ENCODE data around the gene WDR6.

The WDR6 gene

DNA sequence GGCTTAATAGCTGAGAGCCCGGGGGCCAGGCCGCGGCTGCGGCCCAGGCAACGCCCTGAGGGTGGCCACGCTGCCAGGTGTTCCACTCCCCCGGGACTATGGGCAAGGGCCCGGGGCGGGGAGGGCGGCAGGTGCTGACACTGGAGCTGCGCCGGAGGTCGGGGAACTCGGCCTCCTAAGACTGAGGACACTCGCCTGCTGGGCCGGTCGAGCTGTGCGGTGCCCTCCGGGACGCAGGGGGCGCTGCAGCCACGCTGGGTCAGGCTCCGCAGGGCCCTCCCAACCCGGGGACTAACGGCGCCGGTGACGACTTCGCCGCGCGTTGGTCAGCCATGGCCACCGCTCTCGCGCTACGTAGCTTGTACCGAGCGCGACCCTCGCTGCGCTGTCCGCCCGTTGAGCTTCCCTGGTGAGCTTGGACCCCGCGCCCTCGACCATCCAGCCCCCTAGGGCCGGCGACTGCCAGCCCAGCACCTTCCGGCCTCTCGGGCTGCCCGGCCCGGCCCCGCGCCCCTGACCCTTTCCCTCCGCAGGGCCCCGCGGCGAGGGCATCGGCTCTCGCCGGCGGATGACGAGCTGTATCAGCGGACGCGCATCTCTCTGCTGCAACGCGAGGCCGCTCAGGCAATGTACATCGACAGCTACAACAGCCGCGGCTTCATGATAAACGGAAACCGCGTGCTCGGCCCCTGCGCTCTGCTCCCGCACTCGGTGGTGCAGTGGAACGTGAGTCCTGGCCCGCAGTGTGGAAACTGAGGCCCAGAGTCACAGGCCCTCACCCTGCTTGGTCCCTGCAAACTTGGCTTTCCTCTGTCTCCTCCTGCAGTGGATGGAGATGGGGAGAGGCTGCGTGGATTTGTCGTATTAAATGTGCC lies 14.9 kb downstream of the WDR6 start, which contains the start of gene NDUFAF3:
Gene NDUFAF3, plus strand, starts transcription at position 309 of the 875 bp plus-strand sequence. Its CDS starts 24 bp downstream, at position 333.
- TF ChIP-seq ZNF565 (CRISPR knock-in tag; conservative IDR thresholded peaks at IDR 0.05; ENCODE audit: low read depth) (no peak), ZFP30 (CRISPR knock-in tag; IDR thresholded peaks at IDR 0.05) (no peak), BACH2 (CRISPR knock-in tag; IDR thresholded peaks at IDR 0.05; ENCODE audit: borderline replicate concordance) (no peak), ISL1 (CRISPR knock-in tag; IDR thresholded peaks at IDR 0.05) (no peak), ZFP3 (CRISPR knock-in tag; IDR thresholded peaks at IDR 0.05) (0 out of 2 replicates have a peak, but pooled peaks have one; percentile 38)
- TF ChIP-seq, protein P1, sequence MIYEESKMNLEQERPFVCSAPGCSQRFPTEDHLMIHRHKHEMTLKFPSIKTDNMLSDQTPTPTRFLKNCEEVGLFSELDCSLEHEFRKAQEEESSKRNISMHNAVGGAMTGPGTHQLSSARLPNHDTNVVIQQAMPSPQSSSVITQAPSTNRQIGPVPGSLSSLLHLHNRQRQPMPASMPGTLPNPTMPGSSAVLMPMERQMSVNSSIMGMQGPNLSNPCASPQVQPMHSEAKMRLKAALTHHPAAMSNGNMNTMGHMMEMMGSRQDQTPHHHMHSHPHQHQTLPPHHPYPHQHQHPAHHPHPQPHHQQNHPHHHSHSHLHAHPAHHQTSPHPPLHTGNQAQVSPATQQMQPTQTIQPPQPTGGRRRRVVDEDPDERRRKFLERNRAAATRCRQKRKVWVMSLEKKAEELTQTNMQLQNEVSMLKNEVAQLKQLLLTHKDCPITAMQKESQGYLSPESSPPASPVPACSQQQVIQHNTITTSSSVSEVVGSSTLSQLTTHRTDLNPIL (CRISPR knock-in tag; IDR thresholded peaks at IDR 0.05; ENCODE audit: low read depth) = no peak
- peak; percentile 78 for ATAC-seq

DNA sequence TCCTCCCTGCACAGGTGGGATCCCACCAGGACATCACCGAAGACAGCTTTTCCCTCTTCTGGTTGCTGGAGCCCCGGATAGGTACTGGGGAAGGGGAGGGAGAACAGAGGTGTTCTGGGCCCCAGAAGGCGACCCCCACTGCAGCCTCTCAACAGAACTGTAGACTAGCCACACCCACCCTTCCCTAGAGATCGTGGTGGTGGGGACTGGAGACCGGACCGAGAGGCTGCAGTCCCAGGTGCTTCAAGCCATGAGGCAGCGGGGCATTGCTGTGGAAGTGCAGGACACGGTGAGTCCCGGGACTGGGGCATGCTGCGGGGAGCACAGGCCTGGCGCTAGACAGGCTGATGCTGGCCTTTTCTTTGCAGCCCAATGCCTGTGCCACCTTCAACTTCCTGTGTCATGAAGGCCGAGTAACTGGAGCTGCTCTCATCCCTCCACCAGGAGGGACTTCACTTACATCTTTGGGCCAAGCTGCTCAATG lies 15.5 kb downstream of the WDR6 start:
- TF ChIP-seq ZNF70 (CRISPR knock-in tag; IDR thresholded peaks at IDR 0.05) (no peak), ESRRG (CRISPR knock-in tag; IDR thresholded peaks at IDR 0.05) (no peak), OSR1 (CRISPR knock-in tag; IDR thresholded peaks at IDR 0.05) (no peak), CSDC2 (CRISPR knock-in tag; IDR thresholded peaks at IDR 0.05) (no peak), ZNF8 (CRISPR knock-in tag; IDR thresholded peaks at IDR 0.05) (no peak), ZC3H10 (CRISPR knock-in tag; IDR thresholded peaks at IDR 0.05) (no peak), ARNTL (CRISPR knock-in tag; IDR thresholded peaks at IDR 0.05; ENCODE audit: borderline replicate concordance, low read depth) (no peak), GLIS3 (CRISPR knock-in tag; IDR thresholded peaks at IDR 0.05) (no peak), ZFP3 (CRISPR knock-in tag; IDR thresholded peaks at IDR 0.05) (no peak), BACH2 (CRISPR knock-in tag; IDR thresholded peaks at IDR 0.05; ENCODE audit: borderline replicate concordance) (no peak), TCF4 (CRISPR knock-in tag; IDR thresholded peaks at IDR 0.05; ENCODE audit: borderline replicate concordance) (no peak), ISL1 (CRISPR knock-in tag; IDR thresholded peaks at IDR 0.05) (no peak), ZFP30 (CRISPR knock-in tag; IDR thresholded peaks at IDR 0.05) (no peak), ZNF565 (CRISPR knock-in tag; conservative IDR thresholded peaks at IDR 0.05; ENCODE audit: low read depth) (no peak), PPARA (CRISPR knock-in tag; IDR thresholded peaks at IDR 0.05; ENCODE audit: borderline replicate concordance) (no peak), RARB (CRISPR knock-in tag; IDR thresholded peaks at IDR 0.05) (no peak)
- TF ChIP-seq, protein P2, sequence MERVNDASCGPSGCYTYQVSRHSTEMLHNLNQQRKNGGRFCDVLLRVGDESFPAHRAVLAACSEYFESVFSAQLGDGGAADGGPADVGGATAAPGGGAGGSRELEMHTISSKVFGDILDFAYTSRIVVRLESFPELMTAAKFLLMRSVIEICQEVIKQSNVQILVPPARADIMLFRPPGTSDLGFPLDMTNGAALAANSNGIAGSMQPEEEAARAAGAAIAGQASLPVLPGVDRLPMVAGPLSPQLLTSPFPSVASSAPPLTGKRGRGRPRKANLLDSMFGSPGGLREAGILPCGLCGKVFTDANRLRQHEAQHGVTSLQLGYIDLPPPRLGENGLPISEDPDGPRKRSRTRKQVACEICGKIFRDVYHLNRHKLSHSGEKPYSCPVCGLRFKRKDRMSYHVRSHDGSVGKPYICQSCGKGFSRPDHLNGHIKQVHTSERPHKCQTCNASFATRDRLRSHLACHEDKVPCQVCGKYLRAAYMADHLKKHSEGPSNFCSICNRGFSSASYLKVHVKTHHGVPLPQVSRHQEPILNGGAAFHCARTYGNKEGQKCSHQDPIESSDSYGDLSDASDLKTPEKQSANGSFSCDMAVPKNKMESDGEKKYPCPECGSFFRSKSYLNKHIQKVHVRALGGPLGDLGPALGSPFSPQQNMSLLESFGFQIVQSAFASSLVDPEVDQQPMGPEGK (CRISPR knock-in tag; IDR thresholded peaks at IDR 0.05; ENCODE audit: borderline replicate concordance) = no peak
- TF ChIP-seq, protein P3, sequence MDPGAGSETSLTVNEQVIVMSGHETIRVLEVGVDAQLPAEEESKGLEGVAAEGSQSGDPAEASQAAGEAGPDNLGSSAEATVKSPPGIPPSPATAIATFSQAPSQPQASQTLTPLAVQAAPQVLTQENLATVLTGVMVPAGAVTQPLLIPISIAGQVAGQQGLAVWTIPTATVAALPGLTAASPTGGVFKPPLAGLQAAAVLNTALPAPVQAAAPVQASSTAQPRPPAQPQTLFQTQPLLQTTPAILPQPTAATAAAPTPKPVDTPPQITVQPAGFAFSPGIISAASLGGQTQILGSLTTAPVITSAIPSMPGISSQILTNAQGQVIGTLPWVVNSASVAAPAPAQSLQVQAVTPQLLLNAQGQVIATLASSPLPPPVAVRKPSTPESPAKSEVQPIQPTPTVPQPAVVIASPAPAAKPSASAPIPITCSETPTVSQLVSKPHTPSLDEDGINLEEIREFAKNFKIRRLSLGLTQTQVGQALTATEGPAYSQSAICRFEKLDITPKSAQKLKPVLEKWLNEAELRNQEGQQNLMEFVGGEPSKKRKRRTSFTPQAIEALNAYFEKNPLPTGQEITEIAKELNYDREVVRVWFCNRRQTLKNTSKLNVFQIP (CRISPR knock-in tag; IDR thresholded peaks at IDR 0.05; ENCODE audit: borderline replicate concordance, low read depth) = no peak
- no peak for ATAC-seq

DNA sequence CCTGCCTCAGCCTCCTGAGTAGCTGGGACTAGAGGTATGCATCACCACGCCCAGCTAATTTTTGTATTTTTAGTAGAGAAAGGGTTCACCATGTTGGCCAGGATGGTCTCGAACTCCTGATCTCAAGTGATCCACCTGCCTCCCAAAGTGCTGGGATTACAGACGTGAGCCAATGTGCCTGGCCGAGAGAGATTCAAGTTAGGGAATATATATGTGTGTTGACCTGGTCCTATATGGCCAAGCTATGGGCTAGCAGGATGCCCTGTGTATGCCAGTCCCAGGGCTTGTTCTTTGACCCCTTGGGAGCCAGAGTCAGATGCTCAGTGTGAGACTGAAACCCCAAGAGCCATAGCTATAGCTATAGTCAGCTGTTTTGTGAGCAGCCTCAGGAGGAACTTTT lies 16.6 kb downstream of the WDR6 start:
- ATAC-seq = no peak
- TF ChIP-seq, protein P4, sequence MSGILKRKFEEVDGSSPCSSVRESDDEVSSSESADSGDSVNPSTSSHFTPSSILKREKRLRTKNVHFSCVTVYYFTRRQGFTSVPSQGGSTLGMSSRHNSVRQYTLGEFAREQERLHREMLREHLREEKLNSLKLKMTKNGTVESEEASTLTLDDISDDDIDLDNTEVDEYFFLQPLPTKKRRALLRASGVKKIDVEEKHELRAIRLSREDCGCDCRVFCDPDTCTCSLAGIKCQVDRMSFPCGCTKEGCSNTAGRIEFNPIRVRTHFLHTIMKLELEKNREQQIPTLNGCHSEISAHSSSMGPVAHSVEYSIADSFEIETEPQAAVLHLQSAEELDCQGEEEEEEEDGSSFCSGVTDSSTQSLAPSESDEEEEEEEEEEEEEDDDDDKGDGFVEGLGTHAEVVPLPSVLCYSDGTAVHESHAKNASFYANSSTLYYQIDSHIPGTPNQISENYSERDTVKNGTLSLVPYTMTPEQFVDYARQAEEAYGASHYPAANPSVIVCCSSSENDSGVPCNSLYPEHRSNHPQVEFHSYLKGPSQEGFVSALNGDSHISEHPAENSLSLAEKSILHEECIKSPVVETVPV (CRISPR knock-in tag; IDR thresholded peaks at IDR 0.05) = no peak
- TF ChIP-seq, protein P1 (CRISPR knock-in tag; IDR thresholded peaks at IDR 0.05; ENCODE audit: low read depth) = no peak
- TF ChIP-seq ARNTL (CRISPR knock-in tag; IDR thresholded peaks at IDR 0.05; ENCODE audit: borderline replicate concordance, low read depth) = no peak
- TF ChIP-seq, protein P3 (CRISPR knock-in tag; IDR thresholded peaks at IDR 0.05; ENCODE audit: borderline replicate concordance, low read depth) = no peak
- TF ChIP-seq GLIS3 (CRISPR knock-in tag; IDR thresholded peaks at IDR 0.05) = no peak
- no peak for TF ChIP-seq ZC3H10 (CRISPR knock-in tag; IDR thresholded peaks at IDR 0.05)
- TF ChIP-seq ESRRG (CRISPR knock-in tag; IDR thresholded peaks at IDR 0.05) = no peak
- TF ChIP-seq ZFP30 (CRISPR knock-in tag; IDR thresholded peaks at IDR 0.05) = no peak
- TF ChIP-seq CSDC2 (CRISPR knock-in tag; IDR thresholded peaks at IDR 0.05) = no peak
- TF ChIP-seq, protein P2 (CRISPR knock-in tag; IDR thresholded peaks at IDR 0.05; ENCODE audit: borderline replicate concordance) = no peak

All from SK-N-SH treated with all-trans-retinoic acid at 6 μM for 48 hours (cell line).